ENCODE results near the gene ST6GAL2. TPM values are rescaled to one million over a fixed set of nuclear protein-coding genes. Genes with fewer than 3 reads are reported as not detected.

Gene ST6GAL2
- total and polyA plus RNA-seq, 9 of the 15 experiments (the other 6 are each of a cell fraction or from before 2014, with no cell fraction given) = not detected

GRCh38 chr2:106857882-106858478 is 28.0 kb downstream of the ST6GAL2 start:
- no peak overlapping the region for H3K27ac ChIP-seq (ENCODE audit: extremely low read depth, low read depth, low read length)
- no peaks in the 10 kb centered on the region for H3K9me1 ChIP-seq (ENCODE audit: control insufficient read depth, insufficient read depth, low read length)
- H2AFZ ChIP-seq (ENCODE audit: low read depth, low read length) = no peak overlapping the region
- no peak overlapping the region for H3K9ac ChIP-seq (ENCODE audit: insufficient read depth in 1 of 2, low read depth in 2 of 2, low read length in 2 of 2)
- TF ChIP-seq TAL1 (IDR thresholded peaks at IDR 0.05) (no peak), NFRKB (IDR thresholded peaks at IDR 0.05; ENCODE audit: low read depth) (no peak), HMGXB4 (CRISPR knock-in tag; IDR thresholded peaks at IDR 0.05) (no peak), ZNF23 (CRISPR knock-in tag; IDR thresholded peaks at IDR 0.05) (no peak), SNAPC5 (CRISPR knock-in tag; IDR thresholded peaks at IDR 0.05) (no peak), ZNF717 (CRISPR knock-in tag; IDR thresholded peaks at IDR 0.05) (no peak), GTF3C2 (IDR thresholded peaks at IDR 0.05; ENCODE audit: borderline replicate concordance, extremely low read depth, insufficient read length) (no peak), DEAF1 (CRISPR knock-in tag; IDR thresholded peaks at IDR 0.05) (no peak), IRF1 (CRISPR knock-in tag; IDR thresholded peaks at IDR 0.05; ENCODE audit: borderline replicate concordance) (no peak), POLR2B (IDR thresholded peaks at IDR 0.05; ENCODE audit: low read depth, partially characterized antibody) (no peak)
- POLR2A ChIA-PET = no interaction called here
- H4K20me1 ChIP-seq (replicated peaks; ENCODE audit: control insufficient read depth, insufficient read depth, low read length) = no peaks in the 10 kb centered on the region; the same call in 1 of the 2 replicates
- no peak overlapping the region for H3K4me2 ChIP-seq (ENCODE audit: insufficient read depth, low read length)
- no peaks in the 10 kb centered on the region for H3K4me1 ChIP-seq (replicated peaks in 1 of 2; ENCODE audit: control insufficient read depth in 2 of 2, insufficient read depth in 2 of 2, low read length in 2 of 2)
- FAIRE-seq (no peak), DNase-seq (ENCODE audit: extremely low read depth in 1 of 4, low spot score in 3 of 4) (no peak), ATAC-seq (no peak)
- no peaks in the 10 kb centered on the region for H3K27me3 ChIP-seq (ENCODE audit: control insufficient read depth in 2 of 2, insufficient read depth in 2 of 2, low read length in 2 of 2)
- H3K9me3 ChIP-seq (replicated peaks; ENCODE audit: control insufficient read depth, insufficient read depth, low read depth, low read length) = no peaks in the 10 kb centered on the region
- H3K4me3 ChIP-seq = no peak overlapping the region
- H3K79me2 ChIP-seq (ENCODE audit: control insufficient read depth, insufficient read depth, low read length) = no peaks in the 10 kb centered on the region
- no TSS peak for BruUV-seq (replicated peaks)
- in situ Hi-C loops (cut with MboI) = no loop called here
- CTCF ChIA-PET (ENCODE audit: low intra/inter-chr PET ratio) = no interaction called here
- intact Hi-C loops (cut with micrococcal nuclease) = no loop called here
- H3K36me3 ChIP-seq (ENCODE audit: control insufficient read depth, insufficient read depth, low read length) = no peaks in the 10 kb centered on the region
